ENCODE data around the gene ABCB1. TPM values are rescaled to one million over a fixed set of nuclear protein-coding genes. Genes with fewer than 3 reads are reported as not detected.

The ABCB1 gene
- under 0.01 TPM in 1 of 2 replicates, not detected in the other for total RNA-seq (2012; rRNA removed)

DNA sequence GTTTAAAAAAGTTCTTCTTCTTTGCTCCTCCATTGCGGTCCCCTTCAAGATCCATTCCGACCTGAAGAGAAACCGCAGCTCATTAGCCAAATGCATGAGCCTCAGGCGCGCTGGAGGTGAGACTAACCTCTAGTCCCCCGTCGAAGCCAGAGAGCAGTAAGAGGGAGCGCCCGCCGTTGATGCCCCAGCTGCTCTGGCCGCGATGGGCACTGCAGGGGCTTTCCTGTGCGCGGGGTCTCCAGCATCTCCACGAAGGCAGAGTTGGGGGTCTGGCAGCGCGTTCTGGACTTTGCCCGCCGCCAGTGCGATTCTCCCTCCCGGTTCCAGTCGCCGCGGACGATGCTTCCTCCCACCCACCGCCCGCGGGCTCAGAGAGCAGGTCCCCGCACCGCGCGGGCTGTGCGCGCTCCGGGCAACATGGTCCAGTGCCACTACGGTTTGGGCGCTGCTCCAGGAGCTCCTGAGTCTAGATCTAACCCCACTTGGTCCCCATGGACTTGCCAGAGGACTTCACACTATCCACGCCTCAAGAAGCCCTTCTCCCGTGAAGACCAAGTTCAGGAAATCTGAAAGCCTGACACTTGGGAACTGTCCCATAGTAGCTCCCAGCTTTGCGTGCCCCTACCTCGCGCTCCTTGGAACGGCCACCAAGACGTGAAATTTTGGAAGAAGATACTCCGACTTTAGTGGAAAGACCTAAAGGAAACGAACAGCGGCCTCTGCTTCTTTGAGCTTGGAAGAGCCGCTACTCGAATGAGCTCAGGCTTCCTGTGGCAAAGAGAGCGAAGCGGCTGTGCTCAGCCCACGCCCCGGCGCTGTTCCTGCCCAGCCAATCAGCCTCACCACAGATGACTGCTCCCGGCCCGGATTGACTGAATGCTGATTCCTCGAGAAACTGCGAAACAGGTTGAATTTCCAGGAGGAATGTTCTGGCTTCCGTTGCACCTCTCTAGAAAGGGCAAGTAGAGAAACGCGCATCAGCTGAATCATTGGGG is at the start of gene ABCB1:
Gene ABCB1 (minus strand): TSS at position 755 of the 995 bp plus-strand sequence. CDS start 700 bp downstream, at position 55.
- H3K36me3 ChIP-seq (ENCODE audit: insufficient read depth, low read length): no peaks in the 10 kb centered on the region
- H3K9ac ChIP-seq (ENCODE audit: low read depth, low read length): peak within 1 kb of the TSS; percentile 58
- peaks cover 4% of the 10 kb centered on the region for H3K4me1 ChIP-seq (ENCODE audit: control insufficient read depth, insufficient read depth, low read length)
- no peaks in the 10 kb centered on the region for H3K9me3 ChIP-seq (replicated peaks; ENCODE audit: low read length)
- peak within 1 kb of the TSS; percentile 75 for H3K4me3 ChIP-seq (ENCODE audit: low read length)
- H3K4me2 ChIP-seq (ENCODE audit: low read length): peak within 1 kb of the TSS; percentile 95
- peaks cover 22% of the 10 kb centered on the region for H3K27me3 ChIP-seq (ENCODE audit: control insufficient read depth, insufficient read depth, low read length)

DNA sequence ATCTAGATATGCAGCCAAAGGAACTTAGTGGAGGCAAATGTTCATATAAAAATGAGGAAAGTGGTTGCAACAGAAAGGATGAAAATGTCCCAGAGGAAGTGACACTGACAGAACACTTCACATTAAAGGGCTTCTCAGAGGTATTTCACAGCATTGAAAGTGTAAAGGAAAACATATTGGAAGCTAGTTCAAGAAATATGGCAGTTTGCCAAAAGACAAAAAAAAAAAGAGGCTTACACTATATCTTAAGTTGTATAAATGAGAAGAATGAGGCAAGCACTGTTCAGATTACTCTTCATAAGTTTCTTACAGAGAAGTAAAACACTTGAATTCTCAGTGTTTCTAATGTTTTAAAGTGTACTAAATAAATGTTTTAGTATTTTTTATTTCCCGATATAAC is 47.6 kb upstream of the ABCB1 start:
- Histone ChIP-seq H3K9me3 (replicated peaks; ENCODE audit: low read length) (no peaks in the 10 kb centered on the region), H3K4me1 (ENCODE audit: control insufficient read depth, insufficient read depth, low read length) (peaks cover 15% of the 10 kb centered on the region), H3K4me3 (ENCODE audit: low read length) (no peak overlapping the region), H3K4me2 (ENCODE audit: low read length) (no peak overlapping the region), H3K9ac (ENCODE audit: low read depth, low read length) (no peak overlapping the region), H3K36me3 (ENCODE audit: insufficient read depth, low read length) (no peaks in the 10 kb centered on the region), H3K27me3 (ENCODE audit: control insufficient read depth, insufficient read depth, low read length) (no peaks in the 10 kb centered on the region)

DNA sequence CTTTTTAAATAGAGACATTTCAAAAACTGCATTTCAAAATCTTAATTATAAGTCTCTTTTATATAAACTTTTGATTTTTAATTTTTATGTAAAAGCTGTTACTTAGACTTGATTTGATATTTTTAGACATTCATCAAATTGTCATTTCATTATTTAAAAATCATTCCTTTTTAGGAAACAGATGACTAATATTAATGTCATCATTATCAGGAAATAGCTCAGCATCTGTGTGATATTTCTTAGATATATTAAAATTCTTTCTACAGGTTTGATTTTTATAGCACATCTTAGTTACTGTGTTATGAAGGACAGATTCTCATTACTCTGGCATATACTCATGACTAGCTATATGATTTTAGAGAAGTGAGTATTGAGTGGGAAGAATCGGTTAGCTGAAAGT is 44.8 kb upstream of the ABCB1 start:
- H3K9ac ChIP-seq (ENCODE audit: low read depth, low read length): no peak overlapping the region
- no peaks in the 10 kb centered on the region for H3K9me3 ChIP-seq (replicated peaks; ENCODE audit: low read length)
- H3K27me3 ChIP-seq (ENCODE audit: control insufficient read depth, insufficient read depth, low read length): no peaks in the 10 kb centered on the region
- H3K4me1 ChIP-seq (ENCODE audit: control insufficient read depth, insufficient read depth, low read length): peaks cover 11% of the 10 kb centered on the region
- peak overlapping the region; percentile 44 for H3K4me2 ChIP-seq (ENCODE audit: low read length)
- H3K4me3 ChIP-seq (ENCODE audit: low read length): no peak overlapping the region
- no peaks in the 10 kb centered on the region for H3K36me3 ChIP-seq (ENCODE audit: insufficient read depth, low read length)

DNA sequence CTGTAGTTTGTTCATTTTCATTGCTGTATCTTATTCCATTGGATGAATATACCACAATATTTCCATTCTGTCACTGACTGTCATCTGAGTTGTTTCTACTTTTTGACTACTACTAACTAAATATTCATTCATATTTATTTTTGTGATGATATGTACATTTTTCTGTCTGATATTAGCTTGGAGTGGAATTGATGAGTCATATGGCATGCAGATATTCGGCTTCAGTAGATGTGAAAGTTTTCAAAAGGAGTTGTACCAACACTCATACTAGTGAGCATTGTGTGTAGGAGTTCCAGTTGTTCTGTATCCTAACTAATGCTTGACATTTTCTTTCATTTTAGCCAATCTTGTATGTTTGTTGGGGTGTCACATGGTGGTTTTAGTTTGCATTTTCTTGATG is 35.2 kb upstream of the ABCB1 start:
- H3K4me2 ChIP-seq (ENCODE audit: low read length): no peak overlapping the region
- H3K9me3 ChIP-seq (replicated peaks; ENCODE audit: low read length): no peaks in the 10 kb centered on the region
- no peaks in the 10 kb centered on the region for H3K4me1 ChIP-seq (ENCODE audit: control insufficient read depth, insufficient read depth, low read length)
- H3K4me3 ChIP-seq (ENCODE audit: low read length): no peak overlapping the region
- no peak overlapping the region for H3K9ac ChIP-seq (ENCODE audit: low read depth, low read length)
- H3K27me3 ChIP-seq (ENCODE audit: control insufficient read depth, insufficient read depth, low read length): no peaks in the 10 kb centered on the region
- H3K36me3 ChIP-seq (ENCODE audit: insufficient read depth, low read length): no peaks in the 10 kb centered on the region

DNA sequence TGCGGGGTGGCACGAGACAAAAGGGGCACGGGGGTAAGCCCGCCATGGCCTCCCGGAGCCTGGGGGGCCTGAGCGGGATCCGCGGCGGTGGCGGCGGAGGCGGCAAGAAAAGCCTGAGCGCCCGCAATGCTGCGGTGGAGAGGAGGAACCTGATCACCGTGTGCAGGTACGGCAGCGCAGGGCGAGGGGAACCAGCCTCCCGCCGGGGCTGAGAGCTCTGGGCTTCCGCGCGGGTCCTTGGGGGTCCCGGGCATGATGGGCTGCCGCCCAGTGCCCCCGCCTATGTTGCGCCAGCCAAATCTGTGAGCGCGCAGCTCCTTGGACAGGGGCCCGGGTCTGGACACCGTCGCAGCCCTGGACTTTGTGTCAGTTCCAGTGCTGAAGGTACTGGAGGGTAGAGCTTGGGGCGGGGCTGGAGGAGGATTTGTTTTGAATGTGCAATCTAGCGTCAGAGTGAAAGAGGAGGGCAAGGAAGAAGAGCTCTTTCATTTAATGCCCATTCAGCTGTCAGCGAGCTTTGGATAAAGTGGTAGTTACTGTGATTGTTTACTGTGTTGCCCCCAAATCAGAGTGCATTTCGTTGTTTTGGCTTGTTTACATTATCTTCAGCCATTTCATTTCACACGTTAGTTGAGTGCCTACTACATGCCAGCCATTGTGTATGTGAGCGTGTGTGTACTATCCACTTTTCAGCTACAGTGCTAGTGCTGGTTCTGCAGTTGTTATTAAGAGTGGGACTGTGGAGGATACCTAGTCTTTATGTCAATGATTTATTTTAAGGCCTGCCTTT is 28.3 kb upstream of the ABCB1 start:
- Histone ChIP-seq H3K4me3 (ENCODE audit: low read length) (peak overlapping the region; percentile 84), H3K9ac (ENCODE audit: low read depth, low read length) (peak overlapping the region; percentile 65), H3K9me3 (replicated peaks; ENCODE audit: low read length) (no peaks in the 10 kb centered on the region), H3K4me2 (ENCODE audit: low read length) (peak overlapping the region; percentile 100), H3K4me1 (ENCODE audit: control insufficient read depth, insufficient read depth, low read length) (peaks cover 4% of the 10 kb centered on the region), H3K27me3 (ENCODE audit: control insufficient read depth, insufficient read depth, low read length) (peaks cover 2% of the 10 kb centered on the region), H3K36me3 (ENCODE audit: insufficient read depth, low read length) (no peaks in the 10 kb centered on the region)

DNA sequence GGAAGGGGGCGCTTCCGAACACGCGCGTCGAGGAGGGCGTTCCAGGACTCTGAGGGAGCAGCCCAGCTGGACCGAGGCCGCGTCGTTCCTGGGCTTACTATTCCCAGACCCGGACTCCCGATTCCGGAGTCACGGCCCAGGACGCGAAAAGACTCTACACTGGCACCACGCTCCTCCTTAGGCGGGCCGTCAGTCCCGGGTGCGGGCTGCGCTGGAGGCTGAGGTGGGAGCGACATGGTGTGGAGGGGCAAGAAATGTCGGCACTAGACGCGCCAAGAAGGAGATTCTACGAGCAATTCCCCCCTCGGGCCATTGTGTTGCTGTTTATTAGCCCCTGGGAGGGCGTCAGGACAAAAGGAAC is 26.9 kb upstream of the ABCB1 start:
- Histone ChIP-seq H3K27me3 (ENCODE audit: control insufficient read depth, insufficient read depth, low read length) (peaks cover 2% of the 10 kb centered on the region), H3K9ac (ENCODE audit: low read depth, low read length) (peak overlapping the region; percentile 69), H3K4me1 (ENCODE audit: control insufficient read depth, insufficient read depth, low read length) (peaks cover 4% of the 10 kb centered on the region), H3K4me3 (ENCODE audit: low read length) (peak overlapping the region; percentile 84), H3K9me3 (replicated peaks; ENCODE audit: low read length) (no peaks in the 10 kb centered on the region), H3K4me2 (ENCODE audit: low read length) (peak overlapping the region; percentile 100), H3K36me3 (ENCODE audit: insufficient read depth, low read length) (no peaks in the 10 kb centered on the region)

DNA sequence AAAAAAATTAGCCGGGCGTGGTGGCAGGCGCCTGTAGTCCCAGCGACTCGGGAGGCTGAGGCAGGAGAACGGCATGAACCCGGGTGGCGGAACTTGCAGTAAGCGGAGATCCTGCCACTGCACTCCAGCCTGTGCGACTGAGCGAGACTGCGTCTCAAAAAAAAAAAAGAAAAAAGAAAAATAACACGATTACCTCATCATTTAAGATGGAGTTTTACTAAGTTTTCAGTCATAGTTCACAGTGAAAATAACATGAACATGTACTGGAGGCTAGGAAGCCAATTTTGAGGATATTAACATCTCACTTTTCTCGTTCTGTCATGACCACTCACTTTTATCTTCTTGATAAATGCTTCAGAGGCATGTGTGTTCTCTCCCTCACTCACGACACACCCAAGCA is 24.4 kb upstream of the ABCB1 start:
- Histone ChIP-seq H3K4me2 (ENCODE audit: low read length) (no peak overlapping the region), H3K36me3 (ENCODE audit: insufficient read depth, low read length) (no peaks in the 10 kb centered on the region), H3K4me1 (ENCODE audit: control insufficient read depth, insufficient read depth, low read length) (peaks cover 4% of the 10 kb centered on the region), H3K9me3 (replicated peaks; ENCODE audit: low read length) (no peaks in the 10 kb centered on the region), H3K9ac (ENCODE audit: low read depth, low read length) (no peak overlapping the region), H3K4me3 (ENCODE audit: low read length) (no peak overlapping the region), H3K27me3 (ENCODE audit: control insufficient read depth, insufficient read depth, low read length) (peaks cover 2% of the 10 kb centered on the region)

DNA sequence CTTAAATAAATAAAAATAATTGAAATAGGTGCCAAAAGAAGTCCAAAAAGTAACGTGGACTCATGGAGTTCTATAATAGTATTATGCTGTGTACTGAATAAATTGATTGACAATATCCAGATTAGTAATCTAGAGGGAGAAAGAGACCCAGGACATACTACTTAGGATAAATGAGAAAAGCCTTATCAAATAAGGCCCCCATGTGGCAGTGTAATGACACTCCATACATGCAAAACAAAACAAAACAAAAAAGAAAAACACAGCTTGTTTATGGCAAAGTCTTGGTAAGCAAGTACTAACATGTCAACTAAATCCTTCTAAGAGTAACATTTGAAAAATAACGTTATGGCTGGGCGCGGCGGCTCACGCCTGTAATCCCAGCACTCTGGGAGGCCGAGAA is 23.9 kb upstream of the ABCB1 start:
- Histone ChIP-seq H3K36me3 (ENCODE audit: insufficient read depth, low read length) (no peaks in the 10 kb centered on the region), H3K27me3 (ENCODE audit: control insufficient read depth, insufficient read depth, low read length) (peaks cover 2% of the 10 kb centered on the region), H3K4me1 (ENCODE audit: control insufficient read depth, insufficient read depth, low read length) (peaks cover 4% of the 10 kb centered on the region), H3K9me3 (replicated peaks; ENCODE audit: low read length) (no peaks in the 10 kb centered on the region), H3K4me2 (ENCODE audit: low read length) (no peak overlapping the region), H3K4me3 (ENCODE audit: low read length) (no peak overlapping the region), H3K9ac (ENCODE audit: low read depth, low read length) (no peak overlapping the region)

DNA sequence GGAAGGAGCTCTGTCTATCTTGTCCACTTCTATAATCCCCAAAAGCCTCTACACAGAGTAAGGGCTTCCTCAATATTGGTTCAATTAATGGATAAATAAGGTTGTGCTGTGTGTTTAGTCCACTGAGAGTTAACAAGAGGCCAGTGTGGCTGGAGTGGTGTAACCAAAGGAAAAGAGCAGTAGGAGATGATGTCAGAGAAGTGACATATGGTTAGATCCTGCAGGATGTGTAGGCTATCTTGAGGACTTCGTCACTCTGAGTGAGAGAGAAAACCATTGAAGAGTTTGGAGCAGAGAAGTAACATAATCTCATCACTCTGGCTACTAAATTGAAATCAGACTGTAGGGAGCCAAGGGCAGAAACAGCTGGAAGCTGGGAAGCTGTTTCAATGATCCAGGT is 14.5 kb upstream of the ABCB1 start:
- H3K4me1 ChIP-seq (ENCODE audit: control insufficient read depth, insufficient read depth, low read length): no peaks in the 10 kb centered on the region
- no peak overlapping the region for H3K4me3 ChIP-seq (ENCODE audit: low read length)
- H3K36me3 ChIP-seq (ENCODE audit: insufficient read depth, low read length): no peaks in the 10 kb centered on the region
- H3K9ac ChIP-seq (ENCODE audit: low read depth, low read length): no peak overlapping the region
- no peak overlapping the region for H3K4me2 ChIP-seq (ENCODE audit: low read length)
- H3K27me3 ChIP-seq (ENCODE audit: control insufficient read depth, insufficient read depth, low read length): no peaks in the 10 kb centered on the region
- H3K9me3 ChIP-seq (replicated peaks; ENCODE audit: low read length): no peaks in the 10 kb centered on the region

DNA sequence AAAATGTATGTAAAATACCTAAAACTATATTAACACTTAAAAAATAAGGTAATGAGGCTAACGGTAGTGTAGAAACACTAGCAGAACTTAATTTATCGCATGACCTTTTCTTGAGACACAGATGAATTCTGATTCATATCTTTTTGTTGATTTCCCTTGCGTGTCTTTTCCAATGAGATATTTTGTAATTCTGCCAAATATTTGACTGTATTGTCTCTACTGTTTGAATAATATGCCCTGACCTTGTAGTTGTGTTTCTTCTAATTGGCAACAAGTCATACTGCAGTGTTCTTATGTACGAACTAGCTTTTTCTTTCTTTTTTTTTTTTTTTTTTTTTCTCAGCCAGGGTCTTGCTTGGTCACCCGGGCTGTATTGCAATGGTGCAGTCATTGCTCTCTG is 9.2 kb upstream of the ABCB1 start:
- no peaks in the 10 kb centered on the region for H3K9me3 ChIP-seq (replicated peaks; ENCODE audit: low read length)
- H3K4me3 ChIP-seq (ENCODE audit: low read length): no peak overlapping the region
- no peak overlapping the region for H3K9ac ChIP-seq (ENCODE audit: low read depth, low read length)
- no peaks in the 10 kb centered on the region for H3K36me3 ChIP-seq (ENCODE audit: insufficient read depth, low read length)
- H3K27me3 ChIP-seq (ENCODE audit: control insufficient read depth, insufficient read depth, low read length): no peaks in the 10 kb centered on the region
- peaks cover 11% of the 10 kb centered on the region for H3K4me1 ChIP-seq (ENCODE audit: control insufficient read depth, insufficient read depth, low read length)
- no peak overlapping the region for H3K4me2 ChIP-seq (ENCODE audit: low read length)

DNA sequence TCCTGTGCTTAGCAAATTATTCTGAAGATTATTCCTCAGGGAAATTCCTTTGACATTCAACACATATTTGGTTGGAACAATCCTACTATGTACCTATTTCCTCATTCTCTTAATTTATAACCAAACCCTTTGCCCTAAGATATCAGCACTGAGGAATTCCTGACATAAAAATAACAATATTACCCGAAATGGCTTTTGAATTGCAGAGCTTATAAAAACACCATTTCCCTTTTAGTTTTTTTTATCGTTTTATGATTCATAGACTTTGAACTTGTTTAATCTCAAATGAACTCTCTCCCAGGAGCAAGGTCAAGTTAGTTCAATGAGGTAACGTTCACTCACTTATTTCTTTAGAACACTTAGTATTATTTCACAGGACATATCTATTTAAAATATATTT is 7.7 kb upstream of the ABCB1 start:
- Histone ChIP-seq H3K9me3 (replicated peaks; ENCODE audit: low read length) (no peaks in the 10 kb centered on the region), H3K36me3 (ENCODE audit: insufficient read depth, low read length) (no peaks in the 10 kb centered on the region), H3K27me3 (ENCODE audit: control insufficient read depth, insufficient read depth, low read length) (no peaks in the 10 kb centered on the region), H3K4me1 (ENCODE audit: control insufficient read depth, insufficient read depth, low read length) (peaks cover 11% of the 10 kb centered on the region), H3K4me2 (ENCODE audit: low read length) (no peak overlapping the region), H3K4me3 (ENCODE audit: low read length) (no peak overlapping the region), H3K9ac (ENCODE audit: low read depth, low read length) (no peak overlapping the region)

All from skeletal muscle satellite cell (primary cell).